Ovary (tissue), 10 donors: ENCODE data around the gene CCDC124. TPM values are rescaled to one million over a fixed set of nuclear protein-coding genes. Genes with fewer than 3 reads are reported as not detected.
"Not testable (repeated sequence)": the region's sequence is repeated elsewhere in the genome, so short reads cannot be mapped to it uniquely, and the experiment has no call there.

Experiments
- DNase-seq, 5 donors: peaks; one replicate each; pipeline ENCODE4 v3.0.0-alpha.2; 2019 to 2020
- H3K27ac ChIP-seq, 2 donors: fragments of 200-600 bp; one replicate each; pipeline versions ENCODE4 v1.5.1 to v1.8.0; 2019 to 2022
- H3K27me3 ChIP-seq: fragments of 200-600 bp; one replicate; pipeline ENCODE4 v1.8.0; 2022
- H3K36me3 ChIP-seq: fragments of 200-600 bp; sonication (generic); one replicate; pipeline ENCODE4 v1.5.1; 2019
- H3K4me1 ChIP-seq: one replicate; pipeline ENCODE4 v1.8.1; 2013; ENCODE audit warnings: mild to moderate bottlenecking, moderate library complexity; ENCODE audit not compliant: insufficient read depth
- H3K4me3 ChIP-seq: fragments of 200-600 bp; sonication (generic); one replicate; pipeline ENCODE4 v1.5.1; 2017
- H3K9me3 ChIP-seq, 2 donors: fragments of 200-600 bp in 1 of 2; sonication (generic) in 1 of 2; one replicate each; pipeline versions ENCODE4 v1.5.1 to v1.8.1; 2013 to 2019; ENCODE audit warnings: mild to moderate bottlenecking in 1 of 2, moderate library complexity in 1 of 2
- CTCF ChIP-seq, 3 donors: fragments of 450-650 bp in 2 of 3; fragments of 200-600 bp in 1 of 3; IDR thresholded peaks; one replicate each; pipeline versions ENCODE4 v1.5.1 to v1.8.0; 2016 to 2022; ENCODE audit warnings: antibody characterized with exemption in 3 of 3, mild to moderate bottlenecking in 1 of 3
- EP300 ChIP-seq: sonication (generic); formaldehyde crosslinking; IDR thresholded peaks from one replicate; pipeline ENCODE4 v1.6.1; 2017; ENCODE audit warnings: antibody characterized with exemption
- POLR2A ChIP-seq: fragments of 450-650 bp; IDR thresholded peaks from one replicate; pipeline ENCODE4 v1.6.1; 2017; ENCODE audit warnings: antibody characterized with exemption, mild to moderate bottlenecking, moderate library complexity
- WGBS, 3 donors: extraction: QIAGEN DNeasy Blood & Tissue Kit in 1 of 3; methylation state at CpG; one replicate each; pipeline versions ENCODE4 v1.1.5 to v1.1.7; 2013 to 2017; 5-methylcytosine and 5-hydroxymethylcytosine counted together
- intact Hi-C, 4 donors: fragments of 100-400 bp; cut with DNase I; formaldehyde crosslinking; loops; one replicate each; pipeline versions ENCODE4 v1.11.0 to v1.15.1; 2022 to 2023
- long read RNA-seq, 3 donors: library from polyadenylated mRNA in 2 of 3; unstranded in 2 of 3; transcript quantifications; one replicate each; pipeline ENCODE4 v2.0.0 and lab custom pipeline, GENCODE V29; 2021 to 2026
- polyA plus RNA-seq, 2 donors: library from polyadenylated mRNA; stranded (reverse); fragments of 200-250 nt in 1 of 2; fragments of 350-450 nt in 1 of 2; fragmentation: Illumina TruSeq in 1 of 2; extraction: RNeasy Lipid Tissue Mini Kit (QIAGEN cat#74804) in 1 of 2; gene quantifications; one replicate each; pipeline ENCODE4 v1.2.3, GENCODE V29; 2013 to 2014
- total RNA-seq, 7 donors: library from RNA; depleted of rRNA in 2 of 7; stranded (reverse); fragments of >200 nt in 2 of 7; fragmentation: NEBNext Ultra II Directional in 3 of 7; extraction: Animal tissue kit (Norgen Biotek cat#: 25700) in 3 of 7; gene quantifications; one replicate each; pipeline versions ENCODE4 v1.1.0 to v1.2.4, GENCODE V29; 2016 to 2023
- donor health status: DM: no; HTN: no; CAD: no; lungs with moderate emphysema.
- donor health status: DM: no; HTN: no; CAD: no.
- donor health status: Bipolar disorder and iron deficiency.
- donor health status: DM: yes; HTN: yes; CAD: no.
- donor health status: DM: no; HTN: no; CAD: no.
- donor health status: DM: yes; HTN: yes; CAD: no.

CCDC124 gene
- 10 to 100 TPM; 20.7 to 69.3 (median 50.4) TPM for total RNA-seq
- 10 to 100 TPM in 1 of 2 donors, 1 to 10 TPM in 1; 4.7 to 74.5 TPM for polyA plus RNA-seq
- long read RNA-seq, donor 1, transcript CCDC124-201 (5 exons, 938 nt), result major isoform, 47 of 63 reads
- long read RNA-seq, donor 1, partial matches to known transcripts, result 8 of 63 reads
- long read RNA-seq, donor 1, other reads (novel, unspliced or antisense), result 8 of 63 reads
- long read RNA-seq, donor 2, transcript CCDC124-201 (5 exons, 938 nt), result major isoform, 42 of 58 reads
- long read RNA-seq, donor 2, partial matches to known transcripts, result 15 of 58 reads
- long read RNA-seq, donor 2, other reads (novel, unspliced or antisense), result 0 of 58 reads
- long read RNA-seq, donor 3, transcript CCDC124-201 (5 exons, 938 nt), result major isoform, 52 of 66 reads
- long read RNA-seq, donor 3, partial matches to known transcripts, result 6 of 66 reads
- long read RNA-seq, donor 3, other reads (novel, unspliced or antisense), result 8 of 66 reads

GRCh38 chr19:17932485-17933338 is at the start of gene CCDC124:
CCDC124 (plus strand) TSS chr19:17933015; CDS start chr19:17936421, 3,406 bp downstream.
- Histone ChIP-seq H3K9me3 (no peaks in the 10 kb centered on the region), H3K27me3 (no peaks in the 10 kb centered on the region), H3K4me3 (peak within 1 kb of the TSS; percentile 94), H3K4me1 (peaks cover 2% of the 10 kb centered on the region), H3K36me3 (no peaks in the 10 kb centered on the region), H3K27ac (peak within 1 kb of the TSS; percentile 66 to 68)
- intact Hi-C loops, result no loop called here
- TF ChIP-seq POLR2A (peak; percentile 80), EP300 (no peak), CTCF (IDR thresholded peaks at IDR 0.05) (peak; percentile 61 to 74 (median 71))
- DNase-seq, result peak; percentile 86 to 93 (median 90)
- 0 to 1% (median 1%) methylated on average over 49 to 64 of the region's 64 CpGs for WGBS, 3 donors

- no peaks in the 10 kb centered on the region for H3K9me3 ChIP-seq
- no peaks in the 10 kb centered on the region for H3K4me1 ChIP-seq
- intact Hi-C loops, result no loop called here
- H3K27ac ChIP-seq, result no peak overlapping the region
- DNase-seq, result no peak
- no peaks in the 10 kb centered on the region for H3K36me3 ChIP-seq
- TF ChIP-seq EP300, result no peak
- TF ChIP-seq CTCF (IDR thresholded peaks at IDR 0.05), result no peak
- no peak for TF ChIP-seq POLR2A
- no peak overlapping the region for H3K4me3 ChIP-seq
- H3K27me3 ChIP-seq, result no peaks in the 10 kb centered on the region
- WGBS, 3 donors, result 58 to 72% (median 70%) methylated on average over 25 to 33 of the region's 33 CpGs
Measured at GRCh38 chr19:17883627-17884410, 49.0 kb upstream of the CCDC124 start.

- 63 to 79% (median 71%) methylated on average over 7 of the region's 7 CpGs for WGBS, 3 donors
- Histone ChIP-seq H3K36me3 (no peaks in the 10 kb centered on the region), H3K27me3 (no peaks in the 10 kb centered on the region), H3K9me3 (no peaks in the 10 kb centered on the region), H3K4me3 (no peak overlapping the region), H3K27ac (no peak overlapping the region), H3K4me1 (no peaks in the 10 kb centered on the region)
- TF ChIP-seq POLR2A, result no peak
- no peak for TF ChIP-seq CTCF (IDR thresholded peaks at IDR 0.05)
- no peak for TF ChIP-seq EP300
- intact Hi-C loops, result no loop called here
- DNase-seq, result no peak
Measured at GRCh38 chr19:17886515-17886914, 46.3 kb upstream of the CCDC124 start.

- H3K4me1 ChIP-seq, DNase-seq, intact Hi-C loops, H3K4me3 ChIP-seq, H3K9me3 ChIP-seq, H3K36me3 ChIP-seq, H3K27ac ChIP-seq, H3K27me3 ChIP-seq: not testable (repeated sequence)
- WGBS, 3 donors, result 69 to 76% (median 69%) methylated on average over 4 of the region's 4 CpGs
Measured at GRCh38 chr19:17887221-17887620, 45.6 kb upstream of the CCDC124 start.
